ENCODE results near the gene ANXA1. TPM values are rescaled to one million over a fixed set of nuclear protein-coding genes. Genes with fewer than 3 reads are reported as not detected.

The ANXA1 gene
- polyA plus RNA-seq, 1 experiment, result 596 TPM

DNA sequence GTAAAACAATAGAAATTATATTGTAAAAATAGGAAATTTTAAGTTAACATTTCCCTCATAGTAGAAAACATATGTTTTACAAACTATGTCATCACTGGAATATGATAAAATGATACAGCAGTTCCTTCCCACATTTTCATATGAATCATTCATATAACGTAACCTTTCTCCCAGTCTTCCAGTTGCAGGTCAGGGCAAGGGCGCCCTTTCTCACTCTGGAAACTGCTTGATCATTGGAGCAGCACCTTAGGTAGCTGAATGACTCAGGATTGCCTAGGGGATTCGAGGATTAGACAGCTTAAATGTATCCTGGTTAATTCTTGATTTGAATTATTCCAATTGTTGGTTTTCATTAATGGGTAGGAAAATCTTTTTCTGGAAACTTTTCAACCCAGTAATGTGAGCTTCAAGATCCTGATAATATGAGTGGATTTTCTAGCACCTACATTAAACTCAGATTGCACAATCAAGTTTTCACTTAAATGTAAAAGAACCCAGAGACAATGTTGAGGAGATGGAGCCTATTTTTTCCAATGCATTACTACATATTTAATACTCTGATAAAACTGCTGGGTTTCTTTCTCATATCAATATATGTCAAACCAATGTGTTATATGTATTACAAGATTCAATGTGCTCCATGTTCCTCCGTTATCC lies 32.6 kb upstream of the ANXA1 start:
- TF ChIP-seq, protein P1, sequence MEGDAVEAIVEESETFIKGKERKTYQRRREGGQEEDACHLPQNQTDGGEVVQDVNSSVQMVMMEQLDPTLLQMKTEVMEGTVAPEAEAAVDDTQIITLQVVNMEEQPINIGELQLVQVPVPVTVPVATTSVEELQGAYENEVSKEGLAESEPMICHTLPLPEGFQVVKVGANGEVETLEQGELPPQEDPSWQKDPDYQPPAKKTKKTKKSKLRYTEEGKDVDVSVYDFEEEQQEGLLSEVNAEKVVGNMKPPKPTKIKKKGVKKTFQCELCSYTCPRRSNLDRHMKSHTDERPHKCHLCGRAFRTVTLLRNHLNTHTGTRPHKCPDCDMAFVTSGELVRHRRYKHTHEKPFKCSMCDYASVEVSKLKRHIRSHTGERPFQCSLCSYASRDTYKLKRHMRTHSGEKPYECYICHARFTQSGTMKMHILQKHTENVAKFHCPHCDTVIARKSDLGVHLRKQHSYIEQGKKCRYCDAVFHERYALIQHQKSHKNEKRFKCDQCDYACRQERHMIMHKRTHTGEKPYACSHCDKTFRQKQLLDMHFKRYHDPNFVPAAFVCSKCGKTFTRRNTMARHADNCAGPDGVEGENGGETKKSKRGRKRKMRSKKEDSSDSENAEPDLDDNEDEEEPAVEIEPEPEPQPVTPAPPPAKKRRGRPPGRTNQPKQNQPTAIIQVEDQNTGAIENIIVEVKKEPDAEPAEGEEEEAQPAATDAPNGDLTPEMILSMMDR (IDR thresholded peaks at IDR 0.05; ENCODE audit: low read depth, low read length), result no peak
- ChIA-PET POLR2A (no interaction called here), CTCF (interaction anchor here (1.5 to 8.1 kb wide), 2 partner anchors 11 to 64 kb away, joined by 4 to 43 read pairs; no protein-coding TSS in a partner anchor)
- no peak overlapping the region for H3K27ac ChIP-seq (ENCODE audit: low read depth, low read length)
- no peaks in the 10 kb centered on the region for H3K9me3 ChIP-seq (ENCODE audit: control insufficient read depth, insufficient read depth, low read length)
- no peaks in the 10 kb centered on the region for H3K27me3 ChIP-seq (ENCODE audit: control insufficient read depth, insufficient read depth, low read length)
- no peak overlapping the region for H3K4me3 ChIP-seq (ENCODE audit: low read depth, low read length)
- no peak for DNase-seq (ENCODE audit: low read depth, low spot score)

- DNase-seq (ENCODE audit: low read depth, low spot score), result no peak
- no peak overlapping the region for H3K4me3 ChIP-seq (ENCODE audit: low read depth, low read length)
- no peak overlapping the region for H3K27ac ChIP-seq (ENCODE audit: low read depth, low read length)
- TF ChIP-seq, protein P1 (IDR thresholded peaks at IDR 0.05; ENCODE audit: low read depth, low read length), result no peak
- H3K9me3 ChIP-seq (ENCODE audit: control insufficient read depth, insufficient read depth, low read length), result no peaks in the 10 kb centered on the region
- H3K27me3 ChIP-seq (ENCODE audit: control insufficient read depth, insufficient read depth, low read length), result no peaks in the 10 kb centered on the region
- CTCF ChIA-PET, result interaction anchor here (1.5 to 8.1 kb wide), 2 partner anchors 14 to 20 kb away, joined by 4 to 43 read pairs; no protein-coding TSS in a partner anchor
- POLR2A ChIA-PET, result no interaction called here
Measured at GRCh38 chr9:73121375-73121935, 30.2 kb upstream of the ANXA1 start.

DNA sequence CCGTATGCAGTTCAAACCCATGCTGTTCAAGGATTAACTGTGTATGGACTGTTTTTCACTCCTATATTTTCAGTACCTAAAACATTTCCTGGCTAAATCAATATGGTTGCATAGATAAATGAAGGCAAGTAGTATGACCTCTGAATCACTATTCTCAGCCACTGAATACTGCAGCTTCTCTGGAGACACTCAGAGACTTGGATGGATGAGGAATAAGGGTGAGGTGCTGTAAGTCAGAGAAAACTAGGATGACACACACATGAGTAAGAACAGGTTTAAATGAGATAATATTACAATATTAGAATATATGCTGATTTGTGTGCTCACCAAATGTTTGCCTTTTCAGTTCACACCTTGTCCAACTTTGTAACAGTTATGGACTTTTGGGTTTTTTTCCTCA lies 26.0 kb upstream of the ANXA1 start:
- ChIA-PET POLR2A (no interaction called here), CTCF (interaction anchor here (1.3 kb wide), 1 partner anchor 19 kb away, joined by 3 read pairs; no protein-coding TSS in a partner anchor)

DNA sequence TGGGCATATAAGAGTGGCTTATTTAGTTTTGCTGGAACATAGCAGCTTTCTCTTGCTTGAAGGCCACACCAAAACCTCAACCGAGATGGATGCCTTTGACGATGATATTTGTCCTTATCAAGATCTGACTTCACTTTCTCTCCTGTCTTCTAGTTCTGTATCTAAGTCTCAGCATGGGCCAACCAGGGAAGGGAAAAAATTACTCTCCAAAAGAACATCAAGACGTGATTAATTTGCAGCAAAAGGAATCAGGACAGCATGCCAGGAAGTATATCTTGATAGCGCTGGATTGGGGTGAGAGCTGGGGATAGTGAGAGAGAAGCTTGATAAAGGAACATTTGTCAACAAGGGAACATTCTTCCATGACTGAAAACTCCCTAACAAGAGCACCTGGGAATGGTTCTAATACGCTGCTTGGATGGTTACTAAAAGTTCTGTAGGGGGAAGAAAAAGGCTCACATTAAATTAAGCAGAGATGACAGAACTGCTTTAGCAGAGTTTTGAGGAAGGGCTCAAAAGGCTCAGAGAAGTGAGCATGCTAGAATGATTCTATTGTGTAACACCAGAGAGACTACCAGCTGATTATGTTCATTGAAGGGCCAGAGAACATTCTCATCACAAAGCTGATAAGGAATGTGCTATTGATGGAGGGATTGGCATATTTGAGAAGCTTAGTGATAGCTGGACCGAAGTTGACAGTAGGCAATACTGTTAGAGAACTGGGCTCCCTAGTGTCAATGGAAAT lies 21.6 kb upstream of the ANXA1 start:
- POLR2A ChIA-PET, result no interaction called here
- no peaks in the 10 kb centered on the region for H3K27me3 ChIP-seq (ENCODE audit: control insufficient read depth, insufficient read depth, low read length)
- CTCF ChIA-PET, result interaction anchor here (0.9 to 1.6 kb wide), 2 partner anchors 21 to 22 kb away, joined by 3 to 4 read pairs; no protein-coding TSS in a partner anchor
- TF ChIP-seq, protein P1 (IDR thresholded peaks at IDR 0.05; ENCODE audit: low read depth, low read length), result no peak
- no peak overlapping the region for H3K4me3 ChIP-seq (ENCODE audit: low read depth, low read length)
- no peak overlapping the region for H3K27ac ChIP-seq (ENCODE audit: low read depth, low read length)
- no peaks in the 10 kb centered on the region for H3K9me3 ChIP-seq (ENCODE audit: control insufficient read depth, insufficient read depth, low read length)
- DNase-seq (ENCODE audit: low read depth, low spot score), result no peak

More for the DNA sequence above, 26.0 kb upstream of the ANXA1 start:
- Histone ChIP-seq H3K27ac (ENCODE audit: low read depth, low read length) (no peak overlapping the region), H3K9me3 (ENCODE audit: control insufficient read depth, insufficient read depth, low read length) (no peaks in the 10 kb centered on the region), H3K27me3 (ENCODE audit: control insufficient read depth, insufficient read depth, low read length) (no peaks in the 10 kb centered on the region), H3K4me3 (ENCODE audit: low read depth, low read length) (no peak overlapping the region)
- TF ChIP-seq, protein P1 (IDR thresholded peaks at IDR 0.05; ENCODE audit: low read depth, low read length), result no peak
- no peak for DNase-seq (ENCODE audit: low read depth, low spot score)

Data from AG04450 (cell line).